GM10266 (cell line): ENCODE data around the gene UNC13D.

Experiments
- DNase-seq: peaks from one replicate; pipeline ENCODE4 v3.0.0; 2012; ENCODE audit errors: extremely low spot score
- CTCF ChIP-seq: IDR thresholded peaks from 2 replicates; pipeline ENCODE4 v1.5.1; 2012; ENCODE audit warnings: mild to moderate bottlenecking, low read depth; ENCODE audit not compliant: control insufficient read depth, insufficient read depth; ENCODE audit errors: missing control alignments

Gene UNC13D

GRCh38 chr17:75795820-75796607 is 48.2 kb downstream of the UNC13D start:
- no peak for DNase-seq
- no peak for TF ChIP-seq CTCF

- DNase-seq, result no peak
- TF ChIP-seq CTCF, result no peak
Observed at GRCh38 chr17:75793460-75793859, 50.7 kb downstream of the UNC13D start.

GRCh38 chr17:75791254-75791653 is 53.0 kb downstream of the UNC13D start:
- no peak for TF ChIP-seq CTCF
- no peak for DNase-seq

GRCh38 chr17:75785016-75785890 is 59.0 kb downstream of the UNC13D start:
- DNase-seq, result peak; percentile 79
- TF ChIP-seq CTCF, result no peak

- DNase-seq, result peak; percentile 96
- no peak for TF ChIP-seq CTCF
Observed at GRCh38 chr17:75784473-75785015, 59.7 kb downstream of the UNC13D start, which contains the start of gene UNK. Gene UNK (plus strand): TSS chr17:75784806. CDS start chr17:75784881, 75 bp downstream.

GRCh38 chr17:75783803-75784472 is 60.3 kb downstream of the UNC13D start:
- TF ChIP-seq CTCF, result no peak
- DNase-seq, result no peak
